Kidney tubule cell (primary cell): ENCODE data around the gene TMEM213.

Experiments
- DNase-seq: peaks from one replicate; pipeline ENCODE4 v3.0.0-alpha.2; 2018; ENCODE audit warnings: low spot score

TMEM213 gene

GRCh38 chr7:138842111-138842510, 44.3 kb downstream of the TMEM213 start:
- peak; percentile 72 for DNase-seq

DNA sequence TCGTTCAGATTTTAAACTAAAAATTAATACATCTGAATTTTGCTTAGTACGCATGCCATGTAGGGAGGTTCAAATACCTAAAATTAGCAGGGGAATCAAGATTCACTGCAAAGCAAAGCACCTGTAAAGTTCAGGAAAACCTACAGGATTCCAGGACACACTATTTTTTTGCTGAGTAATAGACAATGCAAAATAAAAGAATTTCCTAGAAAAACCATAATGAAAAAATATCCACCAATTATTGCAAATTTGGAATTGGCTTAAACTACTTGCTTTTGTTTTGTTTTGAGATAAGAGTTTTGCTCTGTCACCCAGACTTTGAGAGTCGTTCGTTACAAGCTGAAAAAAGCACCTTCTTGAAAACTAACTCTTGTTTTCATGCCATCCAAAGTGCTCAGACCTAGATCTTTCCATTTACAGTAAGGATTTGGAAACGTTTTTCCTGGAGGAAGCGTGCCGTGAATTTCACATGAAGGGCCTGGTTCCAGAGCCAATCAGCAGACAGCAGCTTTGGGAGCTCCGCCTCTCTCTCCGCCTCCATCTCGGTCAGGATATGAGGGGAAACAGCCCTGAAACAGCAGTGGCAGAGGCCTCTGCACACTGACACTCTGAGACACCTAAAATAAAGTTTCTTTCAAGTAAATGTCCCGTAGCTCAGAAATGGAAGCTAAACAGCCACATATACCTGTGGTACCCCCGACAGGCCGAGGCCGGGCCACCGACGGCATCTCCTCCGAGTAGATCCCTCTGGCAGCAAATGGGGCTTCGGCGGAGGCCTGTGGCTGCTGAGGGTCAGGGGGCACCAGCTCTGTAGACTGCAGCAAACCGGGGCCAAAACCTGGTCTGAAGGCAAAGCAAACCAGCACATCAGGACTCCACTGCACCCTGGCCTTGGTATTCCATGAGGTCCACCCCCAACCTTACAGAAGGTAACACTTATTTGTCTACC, 46.1 kb downstream of the TMEM213 start:
- no peak for DNase-seq

- no peak for DNase-seq
These were observed 47.9 kb downstream of the TMEM213 start for GRCh38 chr7:138845711-138846110.

DNA sequence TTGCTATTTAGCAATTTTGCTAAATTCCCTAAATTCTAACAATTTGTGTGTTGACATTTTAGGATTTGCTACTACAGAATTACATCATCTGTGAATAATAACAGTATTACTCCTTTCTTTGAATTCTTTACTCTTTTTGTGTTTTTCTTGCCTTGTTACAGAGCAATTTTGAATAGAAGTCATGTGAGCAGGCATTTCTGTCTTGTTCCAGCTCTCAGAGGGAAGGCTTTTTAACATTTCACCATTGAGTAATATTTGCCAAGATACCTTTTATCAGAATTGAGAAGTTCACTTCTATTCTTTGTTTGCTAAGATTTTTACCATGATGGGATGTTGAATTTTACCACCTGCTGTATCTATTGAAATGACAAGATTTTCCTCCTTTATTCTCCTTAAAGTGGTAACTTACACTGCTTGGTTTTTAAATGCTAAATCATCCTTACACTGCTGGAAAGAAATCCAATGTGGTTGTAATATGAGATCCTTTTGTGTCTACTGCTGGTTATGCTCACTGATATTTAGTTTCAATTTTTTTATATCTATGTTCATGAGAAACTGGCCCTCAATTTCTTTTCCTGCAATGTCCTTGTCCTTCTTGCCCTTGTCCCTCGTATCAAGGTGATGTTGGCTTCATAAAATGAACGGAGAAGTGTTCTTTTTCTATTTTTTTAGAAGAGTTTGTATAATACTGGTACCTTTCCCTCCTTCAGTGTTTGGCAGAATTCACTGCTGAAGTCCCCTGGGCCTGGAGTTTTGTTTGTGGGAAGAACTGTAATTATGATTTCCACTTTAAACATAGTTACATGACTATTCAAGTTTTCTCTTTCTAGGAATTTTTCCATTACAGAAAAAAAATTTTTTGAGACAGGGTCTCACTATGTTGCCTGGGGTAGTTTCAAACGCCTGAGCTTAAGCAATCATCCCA, 50.5 kb downstream of the TMEM213 start:
- no peak for DNase-seq

DNA sequence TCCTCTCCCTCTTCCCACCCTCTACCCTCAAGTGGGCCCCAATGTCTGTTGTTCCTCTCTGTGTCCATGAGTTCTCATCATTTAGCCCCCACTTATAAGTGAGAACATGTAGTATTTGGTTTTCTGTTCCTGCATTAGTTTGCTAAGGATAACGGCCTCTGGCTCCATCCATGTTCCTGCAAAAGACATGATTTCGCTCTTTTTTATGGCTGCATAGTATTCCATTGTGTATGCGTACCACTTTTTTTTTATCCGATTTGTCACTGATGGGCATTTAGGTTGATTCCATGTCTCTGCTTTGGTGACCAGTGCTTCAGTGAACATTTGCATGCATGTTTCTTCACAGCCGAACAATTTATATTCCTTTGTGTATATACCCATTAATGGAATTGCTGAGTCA, 51.9 kb downstream of the TMEM213 start:
- no peak for DNase-seq

DNA sequence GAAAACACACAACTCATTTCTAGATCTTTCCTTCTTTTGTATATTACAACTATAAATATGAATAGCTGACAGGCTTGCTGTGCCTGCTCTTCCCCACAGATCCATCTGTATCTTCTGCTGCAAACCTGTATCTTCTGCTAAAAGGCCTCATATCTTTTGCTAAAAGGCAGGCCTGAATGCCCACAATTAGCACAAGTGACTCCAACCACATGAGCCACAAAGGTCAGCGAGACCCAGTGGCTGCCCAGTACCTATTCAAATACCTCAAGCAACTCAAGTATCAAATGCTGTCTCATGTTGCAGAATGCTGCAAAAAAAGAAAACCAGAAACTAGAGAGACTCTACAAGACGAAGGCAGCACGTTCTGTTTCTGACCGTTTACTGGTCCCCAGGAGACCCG, 54.7 kb downstream of the TMEM213 start:
- DNase-seq: no peak

DNA sequence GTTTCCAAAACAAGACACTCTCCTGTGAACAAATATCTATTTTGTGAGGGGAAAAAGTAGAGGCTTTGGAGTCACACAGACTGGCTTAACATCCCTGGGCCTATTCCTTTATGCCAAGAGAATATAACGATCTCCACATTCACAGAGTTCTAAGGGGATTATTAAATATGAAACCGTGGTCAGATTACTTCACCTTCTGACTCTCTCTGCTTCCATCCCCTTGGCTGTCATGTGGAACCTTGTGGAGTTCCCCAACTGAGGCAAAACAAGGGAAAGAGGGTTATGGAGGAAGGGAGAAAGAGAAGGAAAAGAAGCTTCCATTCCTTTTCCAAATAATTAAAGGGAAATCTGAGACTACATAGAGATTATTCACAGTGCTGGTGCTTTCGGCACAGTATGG, 55.7 kb downstream of the TMEM213 start:
- DNase-seq: no peak

GRCh38 chr7:138854115-138854645, 56.4 kb downstream of the TMEM213 start:
- peak; percentile 38 for DNase-seq

GRCh38 chr7:138857728-138858127, 59.9 kb downstream of the TMEM213 start:
- no peak for DNase-seq

DNA sequence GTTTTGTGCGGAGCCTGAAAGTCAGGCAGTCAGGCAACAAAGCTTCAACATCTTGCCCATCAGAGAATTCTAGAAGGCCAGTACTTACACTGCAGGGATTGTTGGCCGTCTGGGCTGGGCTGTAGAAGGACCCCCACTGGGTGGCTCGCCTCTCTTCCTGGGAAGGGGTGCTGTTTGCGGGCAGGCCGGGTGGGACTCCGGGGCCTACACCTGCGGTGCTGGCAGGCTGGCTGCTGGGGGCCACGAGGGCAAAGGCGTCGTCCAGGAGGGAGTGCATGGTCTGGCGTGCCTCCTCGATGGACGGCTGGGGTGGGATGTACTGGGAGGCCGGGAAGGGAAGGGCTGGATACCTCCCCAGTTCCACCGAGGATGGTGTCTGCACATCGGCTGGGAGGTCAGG, 63.3 kb downstream of the TMEM213 start:
- no peak for DNase-seq

GRCh38 chr7:138863931-138864330, 66.1 kb downstream of the TMEM213 start:
- no peak for DNase-seq

DNA sequence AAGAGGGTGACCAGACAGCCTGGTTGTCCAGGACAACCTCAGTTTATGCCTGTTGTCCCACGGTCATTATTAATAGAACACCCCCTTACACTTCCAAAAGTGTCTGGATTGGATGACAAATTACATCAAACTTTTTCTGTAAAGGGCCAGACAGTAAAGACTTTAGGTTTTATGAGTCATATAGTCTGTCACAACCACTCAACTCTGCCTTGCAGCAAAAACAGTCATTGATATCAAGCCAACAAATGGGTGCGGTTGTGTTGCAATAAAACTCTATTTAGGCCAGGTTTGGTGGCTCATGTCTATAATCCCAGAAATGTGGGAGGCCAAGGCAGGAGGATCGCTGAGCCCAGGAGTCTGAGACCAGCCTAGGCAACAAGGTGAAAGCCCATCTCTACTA, 66.9 kb downstream of the TMEM213 start:
- DNase-seq: peak; percentile 49

GRCh38 chr7:138865843-138866242, 68.0 kb downstream of the TMEM213 start:
- no peak for DNase-seq

GRCh38 chr7:138866353-138866752, 68.6 kb downstream of the TMEM213 start:
- DNase-seq: no peak

DNA sequence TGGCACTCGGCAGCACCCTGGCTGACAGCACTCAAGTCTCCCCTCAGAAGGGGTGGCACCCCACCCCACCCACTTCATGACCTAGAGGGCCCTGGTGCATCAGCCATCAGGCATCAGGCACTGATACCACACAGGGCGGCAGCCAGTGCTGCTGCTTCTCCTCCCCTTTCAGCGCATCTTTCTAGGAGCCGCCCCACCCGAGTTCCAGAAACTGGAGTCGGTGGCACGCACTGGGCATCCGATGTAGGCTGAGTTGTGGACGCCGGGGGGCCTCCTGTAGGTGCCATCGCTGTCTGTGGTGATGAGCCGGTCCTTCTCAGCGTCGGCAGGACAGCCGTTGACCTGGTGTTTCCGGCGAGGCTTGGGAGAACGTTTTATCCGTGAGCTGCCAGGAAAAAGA, 70.0 kb downstream of the TMEM213 start:
- no peak for DNase-seq

GRCh38 chr7:138868711-138869110, 70.9 kb downstream of the TMEM213 start:
- no peak for DNase-seq

- no peak for DNase-seq
These were observed 71.6 kb downstream of the TMEM213 start for GRCh38 chr7:138869353-138869752.

DNA sequence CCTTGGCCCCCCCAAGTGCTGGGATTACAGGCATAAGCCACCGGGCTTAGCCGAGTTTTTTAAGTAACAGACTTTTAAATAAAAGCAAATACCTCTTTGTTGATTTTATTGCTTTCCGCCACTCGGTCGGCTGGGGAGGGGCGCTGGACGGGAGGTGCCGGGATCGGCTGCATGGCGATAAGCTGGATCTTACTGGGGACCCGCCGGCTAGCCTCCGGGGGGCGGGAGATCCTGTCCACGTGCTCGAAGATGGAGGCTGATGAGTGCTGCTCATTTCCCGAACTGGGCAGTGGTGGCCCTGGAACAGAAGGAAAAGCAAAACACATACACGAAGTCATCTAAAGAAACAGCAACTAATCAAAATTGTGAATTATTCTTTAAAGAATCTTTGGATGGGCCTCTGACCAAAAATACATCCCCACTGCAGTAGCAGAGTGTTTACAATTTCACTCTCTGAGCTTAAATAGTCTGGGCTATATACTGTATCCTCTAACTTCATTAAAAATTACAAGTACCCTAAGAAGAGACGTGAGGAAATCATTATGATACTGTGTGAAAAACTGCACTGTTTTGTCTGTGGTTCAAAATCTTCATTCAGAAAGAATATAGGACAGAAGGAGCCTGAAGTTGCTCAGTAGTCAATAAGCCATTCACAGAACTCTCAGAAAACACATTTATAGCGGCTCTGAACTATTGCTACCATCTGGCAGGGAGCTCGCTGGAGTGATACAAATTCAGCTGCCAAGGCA, 73.4 kb downstream of the TMEM213 start:
- DNase-seq: no peak

DNA sequence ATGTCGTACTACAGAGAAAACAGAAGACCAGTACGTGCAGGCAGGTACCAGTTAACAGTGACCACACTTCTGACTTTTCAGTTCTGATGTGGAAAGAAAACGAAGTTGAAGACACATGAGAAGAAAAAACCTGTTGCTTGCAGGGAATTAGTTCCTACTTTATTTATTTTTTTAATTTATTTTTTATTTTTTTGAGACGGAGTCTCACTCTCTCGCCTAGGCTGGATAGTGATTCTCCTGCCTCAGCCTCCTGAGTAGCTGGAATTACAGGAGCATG, 74.0 kb downstream of the TMEM213 start:
- no peak for DNase-seq

DNA sequence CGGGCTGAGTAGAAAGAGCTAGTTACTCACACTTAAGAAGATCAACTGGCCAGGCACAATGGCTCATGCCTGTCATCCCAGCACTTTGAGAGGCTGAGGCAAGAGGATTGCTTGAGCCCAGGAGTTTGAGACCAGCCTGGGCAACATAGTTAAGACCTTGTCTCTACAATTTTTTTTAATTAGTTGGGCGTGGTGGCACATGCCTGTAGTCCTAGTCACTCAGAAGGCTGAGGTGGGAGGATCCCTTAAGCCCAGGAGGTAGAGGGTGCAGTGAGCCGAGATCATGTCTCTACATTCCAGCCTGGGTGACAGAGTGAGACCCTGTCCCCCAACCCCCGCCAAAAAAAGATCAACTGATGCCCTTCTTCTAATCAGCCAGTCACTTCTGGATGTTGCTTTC, 74.8 kb downstream of the TMEM213 start:
- peak; percentile 80 for DNase-seq

- no peak for DNase-seq
These were observed 75.6 kb downstream of the TMEM213 start for GRCh38 chr7:138873220-138873892.

DNA sequence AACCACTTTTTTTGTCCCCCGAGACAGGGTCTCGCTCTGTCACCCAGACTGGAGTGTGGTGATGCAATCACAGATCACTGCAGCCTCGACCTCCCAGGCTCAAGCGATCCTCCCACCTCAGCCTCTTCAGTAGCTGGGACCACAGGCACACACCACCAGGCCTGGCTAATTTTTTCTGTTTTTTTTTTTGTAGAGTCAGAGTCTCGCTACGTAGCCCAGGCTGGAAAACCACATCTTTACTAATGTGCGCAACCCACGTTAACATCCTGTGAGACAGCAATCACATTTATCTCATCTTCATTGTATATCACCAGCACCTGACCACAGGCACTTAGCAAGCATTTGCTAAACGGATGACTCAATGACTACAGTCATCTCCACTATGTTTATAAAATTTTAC, 78.0 kb downstream of the TMEM213 start:
- peak; percentile 90 for DNase-seq
